Stimulated activated CD4-positive, alpha-beta T cell treated with anti-CD3 and anti-CD28 coated beads, Interleukin-15, amount 100 ng/mL, for 24 hours (primary cell): ENCODE measurements around the gene CITED1.

Source experiments
- DNase-seq: peaks from one replicate; pipeline ENCODE4 v3.0.0-alpha.2; 2020

Gene CITED1

DNA sequence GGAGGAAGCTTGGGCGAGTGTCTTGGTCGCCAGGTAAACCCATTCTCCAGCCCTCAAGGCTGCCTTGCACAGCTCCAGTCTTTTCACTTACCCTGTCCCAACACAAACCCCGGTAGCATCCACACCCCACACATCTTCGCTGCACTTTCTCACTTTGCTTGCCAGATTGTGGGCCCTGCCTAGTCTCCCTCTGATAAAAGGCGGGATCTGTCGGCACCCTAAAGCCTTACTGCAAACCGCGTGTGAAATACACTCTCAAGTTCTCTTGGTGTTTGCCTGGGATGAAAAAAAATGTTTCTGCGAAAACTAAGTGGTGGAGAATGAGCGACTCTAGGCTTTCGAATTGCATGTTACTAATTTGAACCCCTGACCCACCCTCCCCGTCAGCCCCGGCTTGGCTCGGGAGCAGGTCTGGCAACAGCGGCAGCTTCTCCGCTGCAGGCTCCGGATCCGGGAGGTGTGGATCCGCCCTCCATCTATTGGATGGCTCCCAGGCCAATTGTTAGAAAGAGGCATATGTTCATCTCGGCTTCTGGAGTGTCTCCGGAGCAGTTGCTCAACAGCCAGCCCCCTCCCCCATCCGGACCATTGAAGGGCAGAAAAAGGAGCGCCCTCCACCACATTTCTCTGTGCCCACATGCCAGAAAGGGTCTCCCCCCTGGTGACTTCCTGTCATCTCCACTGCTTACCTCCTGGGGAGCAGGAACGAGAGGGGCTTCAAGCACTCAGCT is 3.0 kb upstream of the CITED1 start:
- peak; percentile 42 for DNase-seq

DNA sequence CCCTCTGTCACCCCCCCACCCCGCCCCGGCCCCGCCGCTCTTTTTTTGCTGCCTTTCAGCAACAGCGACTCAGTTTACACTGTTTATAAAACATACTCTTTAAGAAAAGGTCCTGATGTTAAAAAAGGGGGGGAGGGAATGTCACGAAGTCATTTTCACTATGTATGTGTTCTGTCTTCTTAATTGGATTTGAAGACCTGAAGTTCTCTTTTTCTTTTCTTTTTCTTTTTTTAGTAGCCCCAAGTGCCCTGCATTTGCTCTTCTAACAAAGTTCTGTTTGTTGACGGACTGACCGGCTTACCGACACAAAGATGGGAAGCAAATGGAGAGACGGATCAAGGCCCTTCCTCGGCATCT is 2.5 kb upstream of the CITED1 start:
- DNase-seq, result no peak

DNA sequence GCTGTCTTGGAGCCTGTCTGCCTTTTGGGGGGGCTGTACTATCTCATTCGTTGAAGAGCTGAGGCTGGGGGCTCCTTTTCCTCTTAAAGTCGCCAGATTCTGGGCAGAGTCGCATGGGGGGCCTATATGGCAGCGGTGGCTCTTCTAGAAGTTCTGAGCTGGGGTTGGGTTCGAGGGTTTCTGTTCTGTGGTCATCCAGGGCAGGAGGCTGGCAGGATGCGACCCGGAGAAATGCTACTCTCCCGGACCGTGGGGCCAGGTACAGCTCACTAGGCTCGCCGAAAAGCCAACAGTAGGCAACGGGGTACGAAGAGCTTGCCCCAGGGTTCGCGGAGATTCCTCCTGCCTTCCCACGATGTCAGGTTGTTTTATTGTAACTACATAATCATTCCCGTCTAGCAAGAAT is 1.9 kb upstream of the CITED1 start:
- no peak for DNase-seq

DNA sequence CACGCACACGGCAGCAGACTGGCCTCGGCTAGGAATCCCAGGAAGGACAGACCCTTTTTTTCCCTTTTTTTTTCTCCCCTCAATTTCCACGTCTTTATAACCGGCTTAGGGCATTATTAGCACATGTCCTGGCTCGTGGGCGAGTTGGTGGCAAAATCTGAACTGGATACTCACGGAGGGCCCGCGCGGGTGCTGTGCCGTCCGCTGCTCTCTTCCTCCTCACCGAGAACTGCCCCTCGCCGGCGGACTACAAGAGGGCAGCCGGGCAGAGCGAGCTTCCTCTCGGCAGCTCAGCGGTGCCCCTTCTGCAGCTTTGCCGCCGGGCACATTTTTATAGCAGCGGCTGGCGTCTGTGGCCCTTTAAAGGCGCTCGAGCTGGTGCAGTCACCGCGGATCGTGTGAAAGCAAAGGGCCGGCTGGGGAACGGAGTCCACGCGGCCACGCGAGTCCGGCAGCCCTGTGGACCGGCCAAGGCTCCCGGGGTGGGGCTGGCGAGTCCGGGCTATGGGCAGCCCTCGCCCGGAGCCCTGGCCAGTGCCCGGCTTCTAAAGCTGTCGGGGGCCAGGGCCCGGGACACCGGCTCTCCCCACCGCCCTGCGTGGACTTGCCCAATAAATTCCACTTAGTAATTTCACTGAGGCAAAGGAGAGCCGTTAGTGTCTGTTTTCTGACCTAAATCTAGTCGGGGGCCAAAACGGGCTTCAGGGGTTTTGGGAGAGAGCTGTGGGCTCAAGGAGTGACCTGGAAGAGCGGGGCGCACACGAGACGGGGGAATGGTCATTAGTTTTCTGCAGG is 1.3 kb upstream of the CITED1 start:
- DNase-seq, result peak; percentile 39

DNA sequence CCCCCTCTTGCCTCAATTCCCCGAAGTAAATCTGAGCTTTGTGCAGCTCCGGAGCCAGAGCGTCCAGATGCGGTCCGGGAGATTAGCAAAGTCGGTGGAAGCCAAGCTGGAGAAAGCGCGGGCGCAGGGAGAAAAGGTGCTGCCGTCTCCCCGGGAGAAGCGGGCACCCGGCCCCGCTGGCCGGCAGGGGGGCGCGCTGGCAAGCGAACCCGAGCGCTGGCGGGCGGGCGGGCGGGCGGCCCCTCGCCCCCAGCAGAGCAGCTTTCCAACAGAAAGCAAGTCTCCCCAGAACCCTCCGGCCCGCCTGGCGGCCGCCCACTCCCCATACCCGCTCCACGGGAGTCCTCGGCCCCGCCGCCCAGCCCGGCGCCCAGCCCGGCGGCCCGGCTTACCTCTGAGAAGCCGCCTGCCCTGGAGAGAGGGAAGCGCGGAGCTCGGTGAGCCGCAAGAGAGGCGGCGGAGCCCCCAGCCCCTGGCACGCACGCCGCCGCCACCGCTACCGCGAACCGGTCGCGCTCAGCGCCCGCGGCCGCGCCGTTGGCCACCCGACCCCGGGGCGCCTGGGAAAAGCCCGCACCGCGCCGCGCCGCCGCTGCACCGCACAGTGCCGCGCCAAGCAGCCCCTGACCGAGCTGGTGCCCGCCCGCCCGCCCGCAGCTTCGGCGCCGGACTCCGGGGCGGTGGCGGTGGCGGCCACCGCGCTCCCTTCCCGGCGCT is 529 bp upstream of the CITED1 start:
- peak; percentile 12 for DNase-seq

DNA sequence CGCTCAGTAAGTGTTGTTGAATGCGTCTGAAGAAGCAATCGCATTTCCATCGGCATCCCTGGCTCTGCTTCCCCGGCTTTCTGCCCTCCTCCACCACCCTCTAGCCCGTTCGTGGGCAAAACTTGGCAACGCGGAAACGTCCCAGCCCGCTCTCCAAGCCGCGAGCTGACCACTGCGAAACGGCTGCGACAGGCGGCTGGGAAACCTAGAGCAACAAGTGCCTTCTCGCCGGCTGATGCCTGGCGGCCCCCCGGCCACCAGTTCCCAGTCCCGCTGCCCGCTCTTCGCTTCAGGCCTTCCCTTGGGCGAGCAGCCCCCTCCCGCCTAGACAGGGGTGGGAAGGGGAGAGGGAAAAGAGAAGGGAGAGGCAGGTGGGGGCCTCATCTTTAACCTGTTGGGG is 837 bp downstream of the CITED1 start:
- DNase-seq, result no peak

DNA sequence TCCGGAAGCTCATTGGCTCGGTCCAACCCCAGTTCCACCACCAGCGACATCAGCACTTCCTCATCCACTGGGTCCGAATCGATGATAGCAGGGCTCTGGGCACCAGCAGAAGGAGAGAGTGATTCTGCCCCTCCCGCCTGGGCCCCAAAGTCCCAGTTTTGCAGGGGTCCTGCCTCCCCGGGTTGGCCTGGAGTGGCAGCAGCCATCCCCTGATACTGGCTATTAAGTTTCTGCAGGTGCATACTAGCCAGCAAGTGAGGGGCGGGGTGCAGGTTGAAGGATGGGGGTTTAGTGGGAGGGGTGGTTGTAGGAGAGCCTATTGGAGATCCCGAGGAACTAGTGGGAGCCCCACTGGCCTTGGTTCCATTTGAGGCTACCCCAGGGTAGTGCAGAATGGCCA is 3.9 kb downstream of the CITED1 start:
- DNase-seq, result no peak

DNA sequence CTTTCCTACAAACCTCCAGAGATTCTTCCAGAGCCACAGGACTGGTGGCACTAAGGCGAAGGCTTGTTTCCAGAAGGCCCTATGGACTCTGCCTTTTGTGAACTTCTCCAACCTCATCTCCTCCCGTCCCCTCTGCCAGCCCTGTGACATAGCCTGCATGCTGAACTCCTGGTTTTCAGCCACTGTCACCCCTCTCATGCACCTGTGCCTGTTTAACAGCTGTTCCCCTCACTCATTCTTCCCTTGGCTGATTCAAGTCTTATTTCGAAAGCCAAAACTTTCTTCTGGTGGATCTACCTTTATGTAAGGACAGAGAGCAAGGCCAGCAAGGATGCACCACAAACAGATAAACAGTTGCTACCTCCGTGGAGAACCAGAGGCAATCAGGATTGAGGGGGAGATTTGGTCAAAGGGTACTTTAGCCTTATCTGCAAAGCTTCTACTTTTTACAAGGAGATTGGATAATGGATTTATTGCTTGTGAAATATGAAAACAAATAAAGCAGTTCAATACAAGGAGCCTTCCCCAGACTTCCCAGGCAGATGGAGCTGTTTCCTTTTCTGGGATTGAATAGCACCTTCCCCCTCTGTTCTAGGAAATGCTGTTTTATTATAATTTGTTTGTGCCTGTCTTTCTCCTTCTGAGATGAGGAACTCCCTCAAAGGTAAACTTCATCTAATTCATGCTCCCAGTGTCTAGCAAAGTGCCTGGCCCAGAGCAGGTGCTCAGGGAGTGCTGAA is 5.7 kb downstream of the CITED1 start:
- DNase-seq, result no peak

DNA sequence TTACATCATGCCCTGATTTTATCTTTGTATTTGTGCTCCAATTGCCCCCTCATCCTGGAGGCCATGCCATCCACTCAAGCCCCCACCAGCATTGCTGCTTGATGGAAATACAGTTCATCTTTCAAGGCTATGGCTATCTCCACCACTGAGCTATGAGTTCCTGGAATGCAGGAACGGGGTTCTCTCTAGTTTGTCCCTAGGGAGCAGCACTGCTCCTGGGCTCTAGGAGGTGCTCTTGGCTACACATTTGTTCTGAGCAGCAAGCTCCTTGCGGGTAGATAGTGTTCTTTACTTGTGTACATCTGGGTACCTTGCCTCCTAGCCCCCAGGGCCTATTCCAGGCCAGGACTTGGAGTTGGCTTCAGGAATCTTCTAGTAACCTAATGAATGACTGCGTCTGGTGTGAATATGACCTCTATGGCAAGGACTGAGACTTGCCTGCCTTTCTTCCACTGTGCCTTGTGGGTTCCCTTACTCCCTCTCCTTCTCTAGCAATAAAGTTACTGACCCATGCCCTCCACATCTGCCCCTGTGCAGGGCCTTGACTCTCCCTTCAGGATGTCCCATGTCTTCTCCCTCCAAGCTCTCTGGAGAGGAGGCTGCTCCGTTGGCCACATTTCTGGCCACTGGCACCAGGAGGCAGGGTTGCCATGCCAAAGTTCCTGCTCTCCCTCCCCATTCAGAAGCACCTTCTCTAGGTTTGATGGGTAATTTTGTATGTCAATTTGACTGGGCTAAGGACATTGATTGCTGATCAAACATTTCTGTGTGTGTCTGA is 7.6 kb downstream of the CITED1 start:
- no peak for DNase-seq

DNA sequence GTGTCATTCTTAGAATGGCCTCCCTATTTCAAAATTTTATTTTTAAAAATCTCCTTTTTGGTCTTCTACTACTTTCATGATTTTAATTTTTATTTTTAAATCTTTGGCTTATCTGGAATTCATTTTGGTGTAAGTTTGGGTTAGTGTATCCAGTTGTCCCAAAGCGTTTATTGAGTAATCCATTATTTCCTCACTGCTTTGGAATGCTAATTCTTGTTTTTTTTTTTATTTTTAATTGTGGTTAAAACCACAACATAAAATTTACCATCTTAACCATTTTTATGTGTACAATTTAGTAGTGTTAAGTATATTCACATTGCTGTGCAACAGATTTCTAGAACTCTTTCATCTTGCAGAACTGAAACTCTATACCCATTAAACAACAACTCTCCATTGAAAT is 8.7 kb downstream of the CITED1 start:
- DNase-seq, result no peak

DNA sequence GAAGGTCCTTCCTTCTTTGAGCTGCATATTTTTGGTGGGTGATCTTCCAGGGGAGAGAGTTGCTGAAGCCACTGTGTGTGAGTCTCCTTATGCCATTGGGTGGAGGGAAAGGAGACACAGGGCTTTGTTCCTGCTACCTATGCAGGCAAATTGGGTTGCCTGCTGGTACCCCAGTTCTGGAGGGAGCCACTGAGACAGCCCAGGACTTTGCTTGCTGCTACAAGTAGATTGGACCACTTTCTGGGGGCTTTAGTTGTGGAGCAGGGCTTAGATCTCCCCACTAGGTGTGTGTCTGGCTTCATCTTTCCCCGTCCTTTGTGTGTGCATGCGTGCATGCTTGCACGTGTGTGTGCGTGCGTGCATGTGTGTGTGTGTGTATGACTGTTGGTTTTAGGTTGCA is 10.0 kb downstream of the CITED1 start:
- no peak for DNase-seq

DNA sequence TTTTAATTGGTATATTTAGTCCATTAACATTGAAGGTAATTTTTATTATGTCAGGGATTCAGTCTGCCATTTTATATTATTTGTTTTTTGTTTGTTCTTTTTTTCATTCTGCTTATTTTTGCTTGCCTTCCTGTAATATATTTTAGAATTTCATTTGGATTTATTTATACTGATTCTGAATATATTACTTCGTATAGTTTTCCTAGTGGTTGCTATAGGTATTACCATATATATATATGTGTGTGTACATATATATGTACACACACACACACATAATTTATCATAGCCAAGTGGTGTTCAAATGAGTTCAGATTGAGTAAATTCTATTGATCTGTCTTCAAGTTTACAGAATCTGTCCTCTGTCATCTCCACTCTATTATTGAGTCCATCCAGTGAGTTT is 11.2 kb downstream of the CITED1 start:
- DNase-seq, result no peak

DNA sequence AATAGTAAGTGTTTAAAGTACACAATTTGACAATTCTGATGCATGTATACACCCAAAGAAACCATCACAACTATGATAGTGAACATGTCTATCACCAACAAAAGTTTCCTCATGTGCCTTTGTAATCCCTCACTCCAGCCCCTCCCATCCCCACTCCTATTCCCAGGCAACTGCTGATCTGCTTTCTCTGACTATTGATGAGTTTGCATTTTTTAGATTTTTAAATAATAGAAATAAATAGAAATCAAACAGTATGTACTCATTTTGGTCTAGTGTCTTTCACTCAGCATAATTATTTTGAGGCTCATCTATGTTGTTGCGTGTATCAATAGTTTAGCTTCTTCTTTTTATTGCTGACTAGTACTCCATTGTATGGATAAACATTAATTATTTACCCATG is 23.4 kb downstream of the CITED1 start:
- no peak for DNase-seq

DNA sequence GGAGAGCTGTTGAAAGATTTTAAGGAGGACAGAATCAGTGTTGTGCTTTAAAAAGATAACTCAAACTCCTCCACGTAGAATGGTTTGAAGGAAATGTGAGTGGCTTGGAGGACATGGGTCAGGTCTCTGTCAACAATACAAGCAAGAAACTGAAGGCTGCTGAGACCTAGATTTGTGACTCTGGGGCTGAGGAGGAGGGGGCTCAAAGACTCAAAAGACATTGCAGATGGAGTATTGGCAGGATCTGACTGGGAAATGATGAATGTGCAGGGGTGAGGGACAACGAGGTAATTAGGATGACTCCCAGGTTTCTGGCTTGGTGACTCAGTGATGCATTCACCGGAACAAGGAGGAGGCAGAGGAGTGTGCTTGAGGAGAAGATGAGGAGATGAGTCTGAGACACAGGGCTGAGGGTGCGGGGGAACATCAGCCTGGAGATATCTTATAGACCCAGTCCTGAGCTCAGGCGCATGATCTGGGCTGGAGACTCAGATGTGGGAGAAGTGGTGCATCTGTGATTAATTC is 25.3 kb downstream of the CITED1 start:
- DNase-seq, result no peak

DNA sequence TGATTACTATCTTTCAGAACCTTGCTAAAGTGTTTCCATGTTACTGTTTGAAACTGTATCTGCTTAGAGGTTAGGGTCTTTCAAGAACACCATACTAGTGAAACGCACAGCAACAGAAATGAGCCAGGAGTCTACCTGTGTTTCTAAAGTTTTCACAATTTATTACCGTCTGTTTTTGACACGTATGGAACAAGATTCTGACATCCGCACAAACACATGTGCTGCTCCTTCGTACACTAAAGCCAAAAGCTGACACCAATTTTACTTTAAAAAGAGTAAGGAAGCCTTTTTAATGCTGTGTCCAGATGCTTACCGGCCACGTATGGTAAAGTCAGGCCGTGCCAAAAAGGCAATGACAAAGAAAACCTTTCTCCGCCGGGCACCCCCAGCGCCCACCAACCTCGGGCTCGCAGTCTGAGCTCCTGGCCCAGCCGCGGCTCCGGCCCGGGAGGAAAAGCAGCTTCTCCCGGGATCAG is 29.2 kb downstream of the CITED1 start:
- DNase-seq, result no peak

DNA sequence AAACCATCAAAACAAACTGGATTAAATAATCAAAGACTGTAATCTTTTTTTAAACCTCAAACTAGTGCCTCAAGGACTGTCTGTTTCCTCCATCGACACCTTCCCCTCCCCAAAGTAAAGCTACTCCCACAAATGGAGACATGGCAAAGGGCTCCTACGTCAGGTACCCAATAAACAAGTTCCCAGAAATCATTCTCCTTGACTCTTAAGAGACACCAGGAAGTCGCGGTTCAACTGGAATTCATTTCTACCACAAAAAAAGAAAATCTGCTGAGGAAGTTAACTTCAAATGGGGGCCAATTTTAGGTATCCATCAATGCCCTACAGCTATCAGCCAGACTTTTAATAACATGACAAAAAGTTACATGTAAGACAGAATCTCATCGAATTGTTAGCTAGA is 31.2 kb downstream of the CITED1 start:
- no peak for DNase-seq

DNA sequence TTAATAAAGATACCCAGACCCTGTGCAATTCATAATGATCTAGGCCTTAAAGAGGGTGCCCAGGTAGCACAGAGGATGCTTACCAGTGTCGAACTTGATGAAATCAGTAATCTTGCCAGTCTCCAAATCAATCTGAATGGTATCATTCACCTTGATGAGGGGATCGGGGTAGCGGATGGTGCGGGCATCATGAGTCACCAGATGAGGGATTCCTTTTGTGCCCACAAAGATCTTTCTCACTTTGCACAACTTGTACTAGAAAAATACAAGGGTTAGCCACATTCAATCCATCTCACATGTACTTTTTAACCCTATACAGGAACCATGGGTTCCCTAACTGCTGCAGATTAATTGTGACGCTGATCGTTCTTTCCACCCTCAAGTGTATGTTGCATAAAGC is 32.0 kb downstream of the CITED1 start:
- DNase-seq, result peak; percentile 42

DNA sequence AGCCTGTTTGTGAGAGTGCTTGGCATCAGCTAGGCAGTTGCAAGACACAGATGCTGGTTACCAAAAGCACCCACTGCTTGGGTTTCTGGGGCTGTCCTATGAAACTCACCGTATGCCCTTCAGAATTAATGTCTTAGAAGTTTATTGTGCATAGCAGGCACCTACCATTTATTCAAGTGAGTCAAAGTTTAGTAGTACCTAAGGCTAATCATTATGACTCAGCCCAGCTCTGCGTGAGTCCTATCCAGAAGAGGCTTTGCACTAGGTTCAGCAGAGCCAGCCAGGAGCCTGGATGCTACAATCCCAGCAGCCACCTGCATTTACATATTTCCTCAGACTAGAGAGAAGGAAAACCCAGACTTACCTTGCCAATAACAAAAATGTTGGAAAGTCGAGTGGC is 32.8 kb downstream of the CITED1 start:
- DNase-seq, result no peak

DNA sequence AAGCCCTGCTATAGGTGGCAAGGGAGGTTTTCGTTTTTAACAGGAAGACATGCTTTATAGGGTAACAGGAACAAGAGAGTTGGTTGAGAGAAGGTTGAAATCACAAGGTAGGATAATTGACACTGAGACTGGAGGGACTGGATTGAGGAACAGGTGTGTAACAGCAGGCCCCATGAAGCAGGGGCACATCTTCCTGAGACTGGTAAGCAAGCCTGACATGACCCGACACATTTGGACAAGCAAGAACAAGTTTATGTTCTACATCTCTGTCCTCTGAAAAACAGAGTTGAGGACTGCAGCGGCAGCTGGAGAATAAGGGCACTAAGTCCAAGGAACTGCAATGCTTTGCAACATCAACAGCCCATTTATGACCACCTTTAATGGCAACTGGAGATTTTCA is 33.9 kb downstream of the CITED1 start:
- no peak for DNase-seq

DNA sequence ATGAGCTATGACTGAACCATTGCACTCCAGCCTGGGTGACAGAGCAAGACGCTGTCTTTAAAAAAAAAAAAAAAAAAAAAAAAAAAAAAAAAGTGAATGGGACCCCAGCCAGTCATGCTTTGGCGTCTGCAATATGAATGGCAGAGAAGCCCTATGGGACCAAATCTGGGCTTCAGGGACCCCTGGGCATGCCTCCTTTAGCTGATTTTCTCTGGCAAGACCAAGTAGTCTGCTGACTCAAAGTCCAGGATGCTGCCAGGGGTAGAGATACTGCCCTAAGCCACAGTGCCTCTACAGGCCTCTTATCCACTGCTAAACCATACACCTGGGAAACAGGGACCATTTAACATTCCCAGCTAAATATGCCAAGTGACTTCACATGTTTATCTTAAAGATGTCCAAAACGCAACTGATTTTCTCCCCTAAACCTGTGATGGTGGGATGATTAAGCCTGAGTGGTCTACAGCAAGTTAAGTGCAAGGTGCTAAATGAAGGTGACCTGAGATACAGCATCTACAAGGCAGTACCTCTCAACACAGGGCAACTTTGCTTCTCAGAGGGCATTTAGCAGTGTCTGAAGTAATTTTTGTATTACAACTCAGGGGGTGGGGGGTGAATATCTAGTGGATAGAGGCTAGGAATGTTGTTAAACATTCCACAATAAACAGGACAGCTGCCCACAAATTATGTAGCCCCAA is 34.5 kb downstream of the CITED1 start:
- no peak for DNase-seq

DNA sequence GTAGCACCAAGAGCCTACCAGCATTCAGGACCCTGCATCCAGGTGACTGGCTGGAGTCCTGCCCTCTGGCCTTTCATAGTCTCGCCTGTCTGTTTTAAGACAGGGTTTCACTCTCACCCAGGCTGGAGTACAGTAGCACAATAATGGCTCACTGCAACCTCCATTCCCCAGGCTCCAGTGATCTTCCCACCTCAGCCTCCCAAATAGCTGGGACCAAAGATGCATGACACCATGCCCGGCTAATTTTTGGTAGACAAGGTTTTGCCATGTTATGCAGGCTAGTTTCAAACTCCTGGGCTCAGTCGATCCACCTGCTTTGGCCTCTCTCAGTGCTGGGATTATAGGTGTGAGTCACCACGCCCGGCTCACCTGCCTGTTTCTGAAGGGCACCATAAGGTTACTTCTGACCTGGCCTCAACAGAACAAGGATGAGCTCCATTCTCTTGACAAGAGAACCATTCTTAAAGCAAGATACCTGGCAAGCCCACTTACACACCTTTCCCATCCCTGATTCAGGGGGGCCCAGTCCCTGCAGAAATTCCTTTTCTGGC is 35.3 kb downstream of the CITED1 start:
- DNase-seq, result no peak
